NCI-H2107 (cell line): ENCODE results near the gene LRRC8C.

Experiments used
- DNase-seq: peaks from one replicate; lab custom pipeline; 2025; lab: John Stamatoyannopoulos, UW

The LRRC8C gene

GRCh38 chr1:89671775-89672488 is 39.0 kb downstream of the LRRC8C start:
- DNase-seq, result no peak

- no peak for DNase-seq
Observed at GRCh38 chr1:89672489-89673183, 39.7 kb downstream of the LRRC8C start.

- no peak for DNase-seq
Observed at GRCh38 chr1:89673251-89673650, 40.3 kb downstream of the LRRC8C start.

- DNase-seq, result no peak
Observed at GRCh38 chr1:89675677-89676076, 42.8 kb downstream of the LRRC8C start.

- DNase-seq, result no peak
Observed at GRCh38 chr1:89681045-89681729, 48.3 kb downstream of the LRRC8C start.

GRCh38 chr1:89682611-89683010 is 49.7 kb downstream of the LRRC8C start:
- no peak for DNase-seq

GRCh38 chr1:89685461-89685860 is 52.5 kb downstream of the LRRC8C start:
- DNase-seq, result no peak

DNA sequence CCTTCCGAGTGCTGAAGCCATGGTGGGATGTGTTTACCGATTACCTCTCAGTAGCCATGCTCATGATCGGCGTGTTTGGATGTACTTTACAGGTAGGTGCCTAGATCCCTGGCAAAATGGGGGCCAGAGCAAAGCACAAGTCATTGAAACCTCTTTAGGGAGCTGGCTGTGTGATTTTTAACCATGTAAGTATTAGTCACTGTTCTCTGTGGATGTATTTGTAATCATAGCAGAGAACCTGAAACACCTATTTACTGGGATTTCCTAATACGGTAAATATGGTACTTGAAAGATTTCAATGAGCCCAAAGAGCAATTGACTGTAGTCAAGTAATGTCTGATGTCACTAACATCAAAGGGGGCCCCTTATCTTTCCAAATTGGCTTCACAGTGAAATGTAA is 53.6 kb downstream of the LRRC8C start:
- no peak for DNase-seq

- DNase-seq, result no peak
Observed at GRCh38 chr1:89687254-89687653, 54.3 kb downstream of the LRRC8C start.

- DNase-seq, result no peak
Observed at GRCh38 chr1:89688607-89689006, 55.7 kb downstream of the LRRC8C start.

DNA sequence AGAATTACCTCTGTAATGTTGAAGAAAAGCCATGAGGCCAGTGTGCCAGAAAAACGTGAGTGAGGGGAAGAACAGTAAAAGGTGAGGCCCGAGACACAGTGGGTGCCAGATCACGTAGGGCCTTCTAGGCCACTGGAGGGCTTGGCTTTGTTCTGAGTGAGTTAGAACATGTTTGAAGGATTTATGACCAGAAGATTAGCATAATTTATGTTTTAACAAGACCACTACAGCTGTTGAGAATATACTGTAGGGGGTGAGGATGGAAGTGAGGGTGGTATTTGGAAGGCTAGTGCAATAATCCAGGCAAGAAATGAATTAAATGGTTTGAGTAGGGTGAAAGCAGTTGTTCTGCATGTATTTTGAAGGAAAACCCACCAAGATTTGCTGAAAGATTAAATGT is 56.3 kb downstream of the LRRC8C start:
- no peak for DNase-seq

- DNase-seq, result no peak
Observed at GRCh38 chr1:89690595-89690994, 57.7 kb downstream of the LRRC8C start.

- DNase-seq, result no peak
Observed at GRCh38 chr1:89692601-89693521, 59.9 kb downstream of the LRRC8C start.

DNA sequence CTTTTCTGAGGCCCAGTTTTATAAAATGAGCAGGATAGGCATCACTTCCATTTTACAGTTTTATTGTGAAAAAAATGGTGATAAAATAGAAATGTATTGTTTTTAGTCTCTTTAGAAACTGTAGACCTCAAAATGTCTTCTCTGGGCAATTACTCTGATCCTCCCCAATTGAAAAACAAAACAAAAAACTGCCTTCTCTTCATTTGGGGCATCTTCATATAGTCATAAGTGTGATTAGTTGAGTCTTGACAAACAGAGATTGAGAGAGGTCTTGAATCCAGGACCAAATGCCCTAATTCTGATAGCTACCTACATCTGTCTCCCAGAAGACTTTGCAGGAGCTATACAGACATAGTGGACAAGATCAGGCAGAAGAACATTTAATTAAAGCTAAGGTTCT is 62.9 kb downstream of the LRRC8C start:
- no peak for DNase-seq

DNA sequence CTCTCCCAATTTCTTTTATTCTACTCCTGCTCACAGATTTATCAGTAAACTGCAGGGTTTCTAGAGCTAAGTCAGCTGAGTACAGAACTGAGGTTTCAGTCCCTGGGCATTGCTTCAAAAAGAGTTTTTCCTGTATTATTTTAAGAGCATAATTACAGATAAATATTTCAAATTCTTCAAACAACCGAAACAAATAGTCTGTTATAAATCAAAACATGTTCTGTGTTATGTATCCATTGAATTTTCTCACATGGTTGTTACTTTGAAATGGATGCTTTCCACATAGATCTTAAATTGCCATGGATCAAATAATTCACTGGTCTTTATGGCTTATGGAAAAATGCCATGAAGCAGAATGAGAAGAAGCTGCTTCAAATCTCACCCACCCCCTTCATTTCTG is 64.5 kb downstream of the LRRC8C start:
- DNase-seq, result no peak

GRCh38 chr1:89698020-89698560 is 65.2 kb downstream of the LRRC8C start:
- no peak for DNase-seq

DNA sequence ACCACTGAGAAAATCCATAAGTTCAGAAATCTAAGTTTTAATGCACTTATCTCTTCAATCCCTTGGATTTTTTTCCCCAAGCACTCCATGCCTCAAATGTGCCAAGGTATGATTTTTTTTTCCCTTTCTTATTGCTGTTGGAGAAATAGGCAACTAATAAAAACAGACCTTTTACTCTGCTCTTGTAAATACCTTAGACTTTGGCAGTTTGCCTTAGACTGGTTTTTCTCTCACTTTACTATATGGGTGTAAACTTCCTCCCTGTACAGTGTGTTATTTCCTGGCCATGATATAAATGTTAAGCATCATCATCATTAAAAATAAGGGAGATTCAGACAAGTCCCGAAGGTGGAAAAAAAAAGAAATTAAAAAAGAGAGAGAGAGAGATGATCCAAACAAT is 65.7 kb downstream of the LRRC8C start:
- no peak for DNase-seq

DNA sequence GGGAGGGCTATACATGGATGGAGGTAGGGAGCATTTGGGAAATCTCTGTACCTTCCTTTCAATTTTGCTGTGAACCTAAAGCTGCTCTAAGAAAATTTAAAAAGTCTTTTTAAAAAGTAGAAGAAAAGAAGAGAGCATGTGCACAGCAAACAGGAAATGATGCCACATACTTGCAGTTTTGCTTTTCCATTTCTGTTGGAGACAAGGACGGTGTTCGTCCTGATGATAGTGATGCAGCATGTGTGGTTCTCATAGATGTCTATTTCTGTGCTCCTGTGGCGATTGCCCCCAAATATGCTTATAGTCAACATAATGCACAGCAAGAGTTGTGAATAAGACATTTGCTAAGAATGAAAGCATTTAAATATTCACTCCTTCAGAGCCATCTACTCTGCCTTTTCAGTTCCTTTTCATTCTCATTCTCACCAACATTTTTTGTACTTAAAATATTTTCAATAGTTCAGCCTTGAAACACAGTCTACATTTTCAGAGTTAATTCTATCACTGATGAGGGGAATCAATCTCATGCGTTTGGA is 66.6 kb downstream of the LRRC8C start:
- DNase-seq, result no peak

GRCh38 chr1:89701746-89702241 is 68.9 kb downstream of the LRRC8C start:
- no peak for DNase-seq

GRCh38 chr1:89702520-89703045 is 69.7 kb downstream of the LRRC8C start:
- DNase-seq, result no peak

- DNase-seq, result no peak
Observed at GRCh38 chr1:89703469-89703868, 70.5 kb downstream of the LRRC8C start.
